NOMO-1 treated with DMSO at 0.1 percent for 48 hours (cell line): ENCODE results near the gene CPT1C.

Source experiments
- DNase-seq: peaks from one replicate; lab custom pipeline; 2025; ENCODE audit not compliant: unreplicated experiment; lab: John Stamatoyannopoulos, UW

CPT1C gene

DNA sequence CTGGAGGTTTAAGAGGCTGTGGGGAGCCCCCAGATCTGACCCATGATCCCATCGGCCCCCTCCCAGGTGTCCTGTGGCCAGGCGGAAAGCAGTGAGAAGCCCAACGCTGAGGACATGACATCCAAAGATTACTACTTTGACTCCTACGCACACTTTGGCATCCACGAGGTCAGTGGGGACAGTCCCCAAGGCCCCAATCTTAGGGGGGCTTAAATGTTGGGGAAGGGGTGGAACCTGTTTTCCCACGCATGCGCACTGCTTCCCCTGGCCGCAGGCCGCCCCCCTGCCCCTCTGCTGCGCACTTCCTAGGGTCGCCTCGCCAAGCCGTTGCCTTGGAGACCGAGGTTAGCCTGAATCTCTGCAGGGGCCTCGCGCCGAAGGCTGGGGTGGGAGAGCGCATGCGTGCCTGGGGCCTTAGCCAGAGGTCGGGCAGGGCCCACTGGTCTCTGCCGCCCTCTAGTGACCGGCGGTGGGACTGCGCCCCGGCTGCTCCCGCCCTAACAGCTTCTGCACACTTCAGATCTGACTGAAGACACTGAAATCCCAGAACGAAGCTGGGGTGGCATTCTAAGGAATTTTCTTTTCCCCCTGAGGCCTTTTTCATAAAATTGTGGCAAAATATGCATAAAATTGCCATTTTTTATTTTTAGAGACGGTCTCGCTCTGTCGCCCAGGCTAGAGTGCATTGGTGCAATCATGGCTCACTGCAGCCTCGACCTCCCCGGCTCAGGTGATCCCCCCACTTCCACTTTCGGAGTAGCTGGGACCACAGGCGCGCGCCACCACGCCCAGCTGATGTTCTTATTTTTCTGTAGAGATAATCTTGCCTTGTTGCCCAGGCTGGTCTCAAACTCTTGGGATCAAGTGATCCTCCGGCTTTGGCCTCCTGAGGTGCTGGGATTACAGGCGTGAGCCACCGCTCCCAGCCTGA lies 10.2 kb upstream of the CPT1C start:
- DNase-seq: peak; percentile 80

DNA sequence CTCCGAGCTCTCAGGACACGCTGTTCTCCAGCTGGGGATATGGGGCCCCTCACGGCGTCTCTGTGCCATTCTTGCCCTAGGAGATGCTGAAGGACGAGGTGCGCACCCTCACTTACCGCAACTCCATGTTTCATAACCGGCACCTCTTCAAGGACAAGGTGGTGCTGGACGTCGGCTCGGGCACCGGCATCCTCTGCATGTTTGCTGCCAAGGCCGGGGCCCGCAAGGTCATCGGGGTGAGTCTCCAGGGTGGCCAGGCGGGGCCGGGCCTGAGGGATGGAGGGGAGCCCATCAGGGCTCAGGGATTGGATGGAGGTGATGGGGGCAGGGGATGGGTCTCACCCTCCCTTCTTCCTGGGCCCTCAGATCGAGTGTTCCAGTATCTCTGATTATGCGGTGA lies 9.1 kb upstream of the CPT1C start:
- no peak for DNase-seq

DNA sequence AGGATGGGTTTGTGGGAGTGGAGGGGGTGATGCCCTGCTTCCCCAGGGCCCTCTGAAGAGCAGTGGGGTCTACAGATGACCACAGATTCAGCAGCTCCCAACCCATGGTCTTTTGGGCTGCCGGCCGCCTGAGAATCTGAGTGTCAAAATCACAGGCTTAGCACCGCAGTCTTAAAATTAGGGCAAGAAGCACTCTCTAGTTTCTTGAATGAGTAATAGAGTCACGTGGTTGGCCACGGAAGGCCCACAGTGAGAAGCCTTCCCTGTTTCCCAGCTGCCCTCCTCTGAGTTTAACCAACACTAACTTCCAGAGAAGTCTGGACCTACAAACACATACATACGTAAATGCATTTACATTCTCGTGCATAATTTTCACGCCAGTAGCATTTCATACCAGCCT lies 8.6 kb upstream of the CPT1C start:
- DNase-seq: no peak

DNA sequence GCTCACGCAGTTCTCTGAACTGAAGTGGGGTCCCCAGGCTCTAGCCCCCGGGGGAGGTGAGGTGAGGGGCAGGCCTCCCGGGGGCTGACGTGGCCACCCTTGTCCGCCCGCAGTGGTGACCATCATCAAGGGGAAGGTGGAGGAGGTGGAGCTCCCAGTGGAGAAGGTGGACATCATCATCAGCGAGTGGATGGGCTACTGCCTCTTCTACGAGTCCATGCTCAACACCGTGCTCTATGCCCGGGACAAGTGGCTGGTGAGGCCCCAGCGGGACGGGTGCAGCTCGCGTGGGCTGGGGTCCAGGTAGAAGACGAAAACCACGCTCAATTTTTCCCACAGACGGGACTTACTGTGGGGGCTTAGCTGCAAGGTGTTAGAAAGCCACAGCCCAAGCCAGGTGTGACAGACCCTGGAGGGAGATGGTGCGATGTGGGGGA lies 7.1 kb upstream of the CPT1C start:
- DNase-seq: no peak

DNA sequence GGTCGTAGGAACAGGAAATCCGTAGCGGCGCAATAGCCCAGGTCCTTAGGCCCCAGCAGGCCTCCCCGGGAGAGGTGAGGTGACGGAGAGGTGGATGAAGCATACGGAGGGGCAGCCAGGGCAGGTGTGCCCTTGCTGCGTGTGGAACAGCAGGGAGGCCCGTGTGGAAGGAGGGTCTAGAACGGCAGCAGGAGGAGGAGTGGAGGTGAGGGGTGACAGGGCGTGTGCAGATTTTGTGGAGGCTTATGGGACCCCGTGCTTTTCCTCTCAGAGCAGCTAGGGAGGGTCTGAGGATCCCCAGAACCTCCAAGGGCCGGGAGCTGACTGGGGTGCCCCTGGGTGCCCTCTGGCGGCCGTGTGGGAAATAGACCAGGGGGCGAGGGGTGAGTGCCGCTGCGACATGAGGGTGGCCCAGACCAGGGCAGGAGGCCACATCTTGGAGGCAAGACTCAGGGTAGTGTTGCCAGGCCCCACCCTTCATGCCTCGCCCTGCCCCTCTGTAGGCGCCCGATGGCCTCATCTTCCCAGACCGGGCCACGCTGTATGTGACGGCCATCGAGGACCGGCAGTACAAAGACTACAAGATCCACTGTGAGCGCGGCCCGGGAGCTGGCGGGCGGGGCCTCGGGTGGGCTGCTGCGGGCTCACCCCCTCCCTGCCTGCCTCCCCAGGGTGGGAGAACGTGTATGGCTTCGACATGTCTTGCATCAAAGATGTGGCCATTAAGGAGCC lies 6.5 kb upstream of the CPT1C start:
- no peak for DNase-seq

DNA sequence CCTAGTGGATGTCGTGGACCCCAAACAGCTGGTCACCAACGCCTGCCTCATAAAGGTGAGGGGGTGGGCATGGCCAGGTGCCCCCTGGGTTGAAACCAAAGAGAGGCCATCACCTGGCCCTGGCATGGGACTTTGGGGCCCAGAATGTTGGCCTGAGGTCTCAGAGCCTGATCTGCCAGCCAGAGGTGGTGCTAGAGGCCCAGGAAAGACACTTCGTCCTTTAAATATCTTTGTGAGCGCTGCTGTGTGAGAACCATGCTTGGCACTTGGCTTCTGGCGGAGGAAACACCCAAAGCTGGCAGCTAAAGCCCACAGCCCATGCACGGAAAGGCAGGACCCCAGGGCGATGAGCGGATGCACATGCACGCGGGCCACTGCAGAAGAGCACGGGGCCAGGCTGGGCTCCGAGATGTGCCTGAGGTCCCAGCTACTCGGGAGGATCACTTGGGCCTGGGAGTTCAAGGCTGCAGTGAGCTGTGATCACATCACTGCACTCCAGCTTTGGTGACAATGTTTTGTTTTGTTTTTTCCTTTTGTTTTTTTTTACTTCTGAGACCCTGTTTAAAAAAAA lies 5.8 kb upstream of the CPT1C start:
- DNase-seq: no peak

DNA sequence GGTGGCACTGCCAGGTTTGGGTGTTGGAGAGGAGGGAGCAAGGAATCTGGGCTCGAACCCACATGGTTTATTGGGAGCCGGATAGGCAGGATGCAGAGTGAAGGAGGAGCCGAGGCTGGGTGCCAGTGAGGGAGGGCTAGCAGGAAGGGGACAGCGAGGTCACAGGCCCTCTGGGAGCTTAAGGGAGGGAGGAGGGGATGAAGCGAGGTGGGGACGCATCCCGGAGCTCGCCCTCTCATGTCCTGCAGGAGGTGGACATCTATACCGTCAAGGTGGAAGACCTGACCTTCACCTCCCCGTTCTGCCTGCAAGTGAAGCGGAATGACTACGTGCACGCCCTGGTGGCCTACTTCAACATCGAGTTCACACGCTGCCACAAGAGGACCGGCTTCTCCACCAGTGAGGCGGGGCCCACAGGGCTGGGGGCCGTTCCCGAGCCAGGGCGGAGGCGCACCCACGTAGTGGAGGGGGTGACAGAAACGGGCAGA lies 5.0 kb upstream of the CPT1C start:
- DNase-seq: no peak

DNA sequence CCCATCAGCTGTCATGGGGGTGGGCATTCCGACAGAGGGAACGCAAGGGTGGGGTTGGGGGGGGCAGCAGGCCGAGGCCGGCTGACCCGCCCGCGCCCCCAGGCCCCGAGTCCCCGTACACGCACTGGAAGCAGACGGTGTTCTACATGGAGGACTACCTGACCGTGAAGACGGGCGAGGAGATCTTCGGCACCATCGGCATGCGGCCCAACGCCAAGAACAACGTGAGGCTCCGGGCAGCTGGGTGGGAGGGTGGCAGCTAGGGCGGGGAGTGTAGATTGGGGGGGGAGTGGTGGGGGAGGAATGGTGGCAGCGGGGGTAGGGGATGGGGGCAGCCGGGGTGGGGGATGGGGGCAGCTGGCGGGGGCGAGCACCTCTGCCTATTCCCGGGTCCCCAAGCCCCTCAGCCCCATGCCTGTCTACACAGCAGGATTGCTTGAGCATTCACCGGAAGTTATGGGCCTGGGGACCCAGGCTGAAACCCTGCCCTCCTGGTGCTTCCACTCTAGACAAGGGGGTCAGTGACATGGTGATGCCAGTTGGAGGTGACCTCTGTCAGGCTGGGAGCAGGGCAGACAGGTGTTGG lies 4.3 kb upstream of the CPT1C start:
- DNase-seq: no peak

DNA sequence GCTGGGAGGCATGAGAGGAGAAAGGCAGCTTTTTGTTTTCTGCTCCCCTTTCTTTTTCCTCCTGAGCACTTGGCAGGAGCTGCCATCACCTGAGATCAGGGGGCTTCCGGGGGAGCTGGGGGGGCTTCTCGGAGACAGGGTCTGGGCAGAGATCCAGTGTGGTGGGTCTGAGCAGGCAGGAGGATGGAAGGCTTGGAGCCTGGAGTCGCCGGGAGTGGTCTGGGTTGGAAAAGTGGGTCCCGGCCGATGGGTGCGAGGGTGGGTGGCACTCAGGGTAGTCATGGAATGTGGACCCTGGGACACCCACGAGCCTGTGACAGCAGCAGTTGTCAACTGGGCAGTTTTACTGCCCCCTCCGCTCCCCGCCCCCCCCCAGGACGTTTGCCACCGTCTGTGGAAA lies 3.8 kb upstream of the CPT1C start:
- DNase-seq: no peak

DNA sequence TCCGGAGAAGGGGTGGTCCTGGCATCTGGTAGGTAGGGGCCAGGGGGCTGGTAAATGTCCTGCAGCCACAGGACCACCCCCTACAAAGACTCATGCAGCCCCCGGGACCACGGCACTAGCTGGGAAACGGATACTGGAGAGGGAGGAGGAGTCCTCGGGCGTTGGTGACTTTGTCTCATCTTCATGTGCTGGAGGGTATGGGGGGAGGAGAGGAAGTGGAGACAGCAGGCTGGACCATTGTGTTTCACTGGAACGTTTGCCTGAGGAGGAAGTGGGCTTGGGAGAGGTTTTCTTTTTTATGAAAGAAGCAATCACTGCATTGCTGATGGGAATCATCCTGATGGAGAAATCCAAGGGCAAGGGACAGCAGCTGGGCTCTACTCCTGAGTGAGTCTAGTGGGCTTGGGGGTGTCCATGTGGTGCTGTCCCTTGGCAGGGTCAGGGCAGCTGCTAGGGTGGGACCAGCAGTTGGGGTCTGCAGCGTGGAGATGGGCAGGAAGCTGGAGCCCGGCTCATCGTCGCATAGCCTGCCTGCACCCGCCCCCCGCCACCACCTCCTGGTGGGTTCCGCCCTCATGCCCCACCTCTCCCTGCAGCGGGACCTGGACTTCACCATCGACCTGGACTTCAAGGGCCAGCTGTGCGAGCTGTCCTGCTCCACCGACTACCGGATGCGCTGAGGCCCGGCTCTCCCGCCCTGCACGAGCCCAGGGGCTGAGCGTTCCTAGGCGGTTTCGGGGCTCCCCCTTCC lies 3.2 kb upstream of the CPT1C start:
- DNase-seq: no peak

DNA sequence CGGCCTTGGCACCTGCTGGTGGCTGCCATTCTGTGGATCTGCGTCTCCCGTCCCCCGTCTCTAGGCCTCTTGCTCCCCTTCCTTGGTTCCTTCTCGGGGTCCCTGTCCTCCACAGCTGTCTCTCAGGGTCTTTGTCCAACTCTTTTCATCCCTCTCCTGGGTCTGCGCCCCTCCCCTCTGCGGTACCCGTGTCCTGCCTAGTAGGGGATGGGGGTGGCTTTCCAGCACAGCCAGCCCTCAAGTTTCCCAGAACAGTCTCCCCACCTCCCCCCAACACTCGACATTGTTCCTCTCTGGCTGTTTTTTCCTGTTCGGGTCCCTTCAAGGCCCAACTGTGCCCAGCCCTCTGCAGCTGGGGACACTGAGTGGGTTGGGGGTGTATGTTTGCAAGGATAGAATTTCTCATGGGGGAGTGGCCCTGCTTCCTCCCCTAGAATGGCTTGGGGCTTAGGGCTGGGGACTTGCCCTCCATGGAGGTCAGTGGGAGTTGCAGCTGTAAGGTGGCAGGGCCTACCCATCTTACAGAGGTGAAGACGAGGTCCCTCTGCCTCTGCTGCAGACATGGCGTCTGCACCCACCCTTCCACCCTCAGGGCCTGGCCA lies 2.3 kb upstream of the CPT1C start:
- DNase-seq: no peak

DNA sequence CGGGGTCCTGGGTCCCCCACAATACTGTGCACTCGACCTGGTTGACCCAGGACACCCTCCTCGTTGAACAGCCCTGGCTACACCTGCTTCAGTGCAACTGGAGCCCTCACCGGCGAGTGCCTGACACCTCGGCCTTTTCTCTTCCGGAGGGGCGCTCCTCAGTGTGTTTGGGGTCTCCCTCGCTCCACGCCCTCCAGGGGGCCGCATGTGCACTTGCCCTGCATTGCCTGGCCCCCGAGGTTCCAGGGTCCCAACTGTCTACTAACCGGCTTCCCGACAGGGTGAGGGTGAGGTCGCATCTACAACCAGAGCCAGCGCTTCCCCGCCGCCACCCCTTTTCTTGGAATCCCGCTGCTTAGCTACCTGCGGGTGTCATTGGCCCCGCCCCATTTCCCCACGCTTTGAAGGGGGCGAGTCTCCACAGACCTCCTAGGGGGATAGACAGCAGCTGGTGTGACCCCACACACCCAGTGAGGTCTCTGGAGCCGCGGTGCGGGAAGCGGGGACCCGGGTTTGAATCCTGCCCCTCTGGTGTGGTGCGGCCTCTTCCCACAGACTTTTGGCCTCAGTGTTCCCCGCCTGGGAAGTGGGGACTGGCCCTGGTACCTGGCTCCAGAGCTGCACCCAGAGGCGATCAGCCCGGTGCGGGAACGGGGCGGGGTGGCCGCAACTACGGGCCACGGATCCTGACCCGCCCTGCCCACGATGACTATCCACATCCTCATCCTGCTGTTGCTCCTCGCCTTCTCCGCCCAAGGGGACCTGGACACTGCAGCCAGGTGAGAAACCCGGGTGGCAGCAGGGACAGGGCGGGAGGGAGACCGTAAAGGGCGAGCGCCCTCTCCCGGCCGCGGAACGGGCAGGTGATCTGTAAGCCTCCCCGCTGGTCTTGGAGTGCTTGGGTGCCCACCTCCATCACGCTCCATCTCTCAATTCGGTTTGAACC lies 1.5 kb upstream of the CPT1C start, which contains the start of gene ADM5:
Gene ADM5, plus strand, starts transcription at position 462 of the 946 bp plus-strand sequence. Its CDS starts 244 bp downstream, at position 706.
- no peak for DNase-seq

DNA sequence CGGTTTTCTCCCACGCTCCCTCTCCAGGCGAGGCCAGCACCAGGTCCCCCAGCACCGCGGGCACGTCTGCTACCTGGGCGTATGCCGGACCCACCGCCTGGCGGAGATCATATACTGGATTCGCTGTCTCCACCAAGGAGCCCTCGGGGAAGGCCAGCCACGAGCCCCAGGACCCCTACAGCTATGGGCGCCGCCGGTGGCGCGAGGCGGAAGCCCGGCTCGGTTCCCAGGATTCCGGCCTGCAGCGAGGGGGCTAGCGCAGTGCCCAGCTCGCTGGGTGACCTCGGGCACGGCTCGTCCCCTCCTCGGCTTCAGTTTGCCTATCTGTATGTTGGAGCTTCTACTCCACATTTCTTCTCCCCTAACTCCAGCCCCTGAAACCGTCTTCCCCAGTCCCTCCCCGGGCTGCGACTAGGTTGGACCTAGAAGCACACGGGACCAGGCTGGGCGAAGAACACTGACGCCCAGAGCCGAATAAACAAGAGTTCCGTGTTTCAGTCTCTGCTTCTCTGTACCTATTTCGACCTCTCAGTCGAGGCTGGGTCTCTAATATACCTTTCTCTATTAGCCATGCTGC lies 749 bp upstream of the CPT1C start:
- no peak for DNase-seq

DNA sequence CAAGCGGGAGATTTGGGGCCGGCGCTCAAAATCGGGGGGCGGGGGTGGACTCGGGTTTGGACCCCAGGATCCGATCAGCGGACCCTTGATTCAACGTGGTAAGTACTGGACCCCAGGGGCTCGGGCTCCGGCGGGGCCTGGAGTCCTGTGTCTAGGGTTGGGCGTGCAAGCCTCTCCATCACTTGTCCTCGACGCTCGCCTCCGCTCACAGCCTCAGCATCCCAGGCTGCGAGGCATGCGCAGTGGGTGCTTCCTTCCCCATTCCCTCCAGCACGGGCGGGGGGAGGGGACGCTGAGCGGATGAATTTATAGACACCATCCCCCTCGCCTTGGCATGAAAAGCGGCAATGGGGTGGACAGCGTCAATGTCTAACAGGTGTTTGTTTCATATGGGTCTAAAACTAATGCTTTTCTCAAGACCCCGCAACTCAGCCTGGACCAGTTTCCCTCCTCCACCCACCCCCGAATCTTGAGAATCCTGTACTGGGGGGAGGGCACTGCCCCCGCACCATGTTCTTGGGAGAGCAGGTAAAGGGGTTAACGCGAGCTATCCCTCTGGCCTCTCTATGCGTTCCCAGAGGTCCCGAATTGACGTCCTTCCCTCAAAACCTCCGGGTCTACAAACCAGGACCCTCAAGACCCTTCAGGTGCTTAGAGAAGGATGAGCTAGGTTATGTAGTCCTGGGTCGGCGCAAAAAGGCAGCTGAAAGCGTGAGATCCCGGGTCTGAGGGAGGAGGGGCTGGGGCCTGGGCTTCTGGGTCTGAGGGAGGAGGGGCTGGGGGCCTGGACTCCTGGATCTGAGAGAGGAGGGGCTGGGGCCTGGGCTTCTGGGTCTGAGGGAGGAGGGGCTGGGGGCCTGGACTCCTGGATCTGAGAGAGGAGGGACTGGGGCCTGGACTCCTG lies 579 bp downstream of the CPT1C start:
- DNase-seq: no peak

DNA sequence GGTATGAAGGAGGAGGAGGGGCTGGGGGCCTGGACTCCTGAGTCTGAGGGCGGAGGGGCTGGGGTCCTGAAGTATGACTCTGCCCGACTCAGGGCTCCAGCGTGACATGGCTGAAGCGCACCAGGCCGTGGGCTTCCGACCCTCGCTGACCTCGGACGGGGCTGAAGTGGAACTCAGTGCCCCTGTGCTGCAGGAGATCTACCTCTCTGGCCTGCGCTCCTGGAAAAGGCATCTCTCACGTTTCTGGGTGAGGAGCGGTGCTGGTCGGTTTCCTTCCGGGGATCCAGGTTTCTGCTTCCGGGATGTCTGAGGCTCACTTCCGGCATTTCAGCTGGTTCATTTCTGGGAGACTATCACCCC lies 1.2 kb downstream of the CPT1C start:
- no peak for DNase-seq

DNA sequence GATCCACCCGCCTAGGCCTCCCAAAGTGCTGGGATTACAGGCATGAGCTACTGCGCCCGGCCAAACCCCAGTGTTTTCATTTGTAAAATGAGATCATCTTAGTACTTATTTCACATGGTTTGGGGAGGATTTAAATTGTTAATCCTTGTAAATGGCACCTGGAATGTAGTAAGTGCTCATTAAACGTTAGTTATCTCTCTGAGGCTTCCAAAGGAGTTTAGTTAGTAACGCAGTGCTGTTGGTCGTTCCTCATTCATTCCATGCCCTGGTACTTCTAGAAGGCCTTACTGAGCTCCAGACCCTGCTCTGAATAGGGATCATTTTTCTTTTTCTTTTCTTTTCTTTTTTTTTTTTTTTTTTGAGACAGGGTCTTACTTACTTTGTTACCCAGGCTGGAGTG lies 5.2 kb downstream of the CPT1C start:
- DNase-seq: no peak

DNA sequence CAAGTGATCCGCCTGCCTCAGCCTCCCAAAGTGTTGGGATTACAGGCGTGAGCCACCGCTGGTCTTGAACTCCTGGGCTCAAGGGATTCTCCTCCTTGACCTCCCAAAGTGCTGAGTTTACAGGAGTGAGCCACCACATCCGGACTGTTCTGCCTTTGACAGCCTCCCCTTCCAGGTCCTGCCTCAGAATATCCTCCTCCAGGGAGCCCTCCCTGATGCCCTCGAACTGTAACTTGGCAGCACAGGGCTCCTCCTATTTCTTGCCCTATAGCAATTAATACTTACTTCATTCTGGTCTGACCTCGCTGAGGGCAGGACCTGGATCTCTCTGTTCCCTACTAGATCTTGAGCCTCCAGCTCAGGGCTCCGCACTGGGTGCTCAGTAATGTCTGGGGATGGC lies 5.9 kb downstream of the CPT1C start:
- DNase-seq: no peak

DNA sequence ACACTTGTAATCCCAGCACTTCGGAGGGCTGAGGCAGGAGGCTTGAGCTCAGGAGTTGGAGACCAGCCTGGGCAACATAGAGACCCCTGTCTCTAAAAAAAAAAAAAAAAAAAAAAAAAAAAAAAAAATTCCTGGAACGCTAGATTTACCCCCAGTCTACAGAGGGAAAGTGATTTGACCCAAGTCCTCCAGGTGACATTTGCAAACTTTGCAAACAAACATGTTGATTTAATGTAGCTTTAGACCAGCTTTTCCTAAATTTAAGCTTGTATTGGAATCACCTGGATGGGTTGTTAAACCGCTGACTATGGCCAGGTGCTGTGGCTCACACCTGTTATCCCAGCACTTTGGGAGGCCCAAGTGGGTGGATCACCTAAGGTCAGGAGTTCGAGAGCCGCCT lies 8.4 kb downstream of the CPT1C start:
- no peak for DNase-seq
